Skeletal muscle tissue (tissue), 4 donors: ENCODE data around the gene GALNT1. TPM values are rescaled to one million over a fixed set of nuclear protein-coding genes. Genes with fewer than 3 reads are reported as not detected.

Experiments used
- H3K27ac ChIP-seq: one replicate; pipeline ENCODE4 v1.7.0; 2013; ENCODE audit warnings: mild to moderate bottlenecking, low read depth, low read length, inconsistent platforms
- H3K27me3 ChIP-seq, 3 donors: one replicate each; pipeline ENCODE4 v1.7.0; 2013; ENCODE audit warnings: low read length in 3 of 3; ENCODE audit not compliant: control insufficient read depth in 3 of 3, insufficient read depth in 3 of 3
- H3K36me3 ChIP-seq, 3 donors: one replicate each; pipeline ENCODE4 v1.7.0; 2013; ENCODE audit warnings: low read length in 3 of 3; ENCODE audit not compliant: control insufficient read depth in 3 of 3, insufficient read depth in 3 of 3
- H3K4me1 ChIP-seq, 3 donors: one replicate each; pipeline ENCODE4 v1.7.0; 2013; ENCODE audit warnings: low read length in 3 of 3, mild to moderate bottlenecking in 3 of 3; ENCODE audit not compliant: control insufficient read depth in 3 of 3, insufficient read depth in 3 of 3
- H3K4me3 ChIP-seq, 3 donors: one replicate each; pipeline ENCODE4 v1.7.0; 2013; ENCODE audit warnings: low read length in 3 of 3
- H3K9ac ChIP-seq, 3 donors: one replicate each; pipeline ENCODE4 v1.7.0; 2013; ENCODE audit warnings: low read length in 3 of 3, mild to moderate bottlenecking in 3 of 3, moderate library complexity in 2 of 3, low read depth in 1 of 3
- H3K9me3 ChIP-seq, 3 donors: one replicate each; pipeline ENCODE4 v1.7.0; 2013; ENCODE audit warnings: low read length in 3 of 3; ENCODE audit not compliant: control insufficient read depth in 3 of 3
- total RNA-seq: library from RNA; depleted of rRNA; stranded (reverse); fragments of >200 nt; gene quantifications from one replicate; pipeline ENCODE4 v1.2.3, GENCODE V29; 2014
- donor health status: Osteomylitis.

GALNT1 gene
- total RNA-seq, 1 donor from 2014 or later: 60.0 TPM

DNA sequence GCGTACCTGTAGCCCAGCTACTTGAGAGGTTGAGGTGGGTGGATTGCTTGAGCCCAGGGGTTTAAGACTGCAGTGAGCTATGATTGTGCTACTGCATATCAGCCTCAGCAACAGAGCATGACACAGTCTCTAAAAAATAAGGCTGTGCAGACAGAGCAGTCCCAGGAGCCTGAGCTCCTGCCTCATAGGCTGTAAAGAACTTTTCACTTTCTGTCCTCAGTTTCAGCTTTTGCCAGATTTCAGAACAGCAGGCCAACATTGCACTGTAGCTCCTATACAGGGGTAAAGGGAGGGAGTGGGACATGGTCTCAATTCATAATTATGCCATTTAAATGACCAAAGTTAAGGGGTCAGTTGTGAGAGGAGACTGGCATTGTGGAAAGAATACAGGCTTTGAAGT lies 150.6 kb downstream of the GALNT1 start:
- Histone ChIP-seq H3K4me3 (no peak overlapping the region), H3K36me3 (no peaks in the 10 kb centered on the region), H3K9ac (no peak overlapping the region), H3K4me1 (peaks cover 3 to 7% (median 4%) of the 10 kb centered on the region in 3 donors), H3K9me3 (peaks cover 0 to 3% (median 0%) of the 10 kb centered on the region in 3 donors), H3K27ac (no peak overlapping the region), H3K27me3 (no peaks in the 10 kb centered on the region)

DNA sequence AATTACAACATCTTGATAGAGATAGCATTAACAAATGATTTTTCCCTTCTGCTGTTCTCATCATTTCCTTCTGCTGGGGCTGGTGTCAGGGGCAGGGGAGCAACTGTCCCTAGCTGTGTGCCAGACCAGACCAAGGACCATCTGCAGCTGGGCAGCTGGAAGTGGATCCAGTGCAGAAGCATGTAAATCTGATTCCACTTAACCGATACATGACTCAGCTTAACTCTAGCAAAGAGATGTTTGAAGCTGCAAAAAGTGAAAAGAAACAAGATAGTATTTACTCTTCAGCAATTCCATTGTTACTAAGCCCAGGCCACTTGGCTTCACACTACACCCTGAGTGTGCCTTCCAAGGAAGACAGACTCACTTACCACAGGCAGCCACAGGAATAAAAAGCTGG lies 151.1 kb downstream of the GALNT1 start:
- Histone ChIP-seq H3K9ac (no peak overlapping the region), H3K27ac (no peak overlapping the region), H3K4me1 (peaks cover 3 to 7% (median 4%) of the 10 kb centered on the region in 3 donors), H3K36me3 (no peaks in the 10 kb centered on the region), H3K4me3 (no peak overlapping the region), H3K27me3 (no peaks in the 10 kb centered on the region), H3K9me3 (peaks cover 0 to 3% (median under 1%) of the 10 kb centered on the region in 3 donors)

DNA sequence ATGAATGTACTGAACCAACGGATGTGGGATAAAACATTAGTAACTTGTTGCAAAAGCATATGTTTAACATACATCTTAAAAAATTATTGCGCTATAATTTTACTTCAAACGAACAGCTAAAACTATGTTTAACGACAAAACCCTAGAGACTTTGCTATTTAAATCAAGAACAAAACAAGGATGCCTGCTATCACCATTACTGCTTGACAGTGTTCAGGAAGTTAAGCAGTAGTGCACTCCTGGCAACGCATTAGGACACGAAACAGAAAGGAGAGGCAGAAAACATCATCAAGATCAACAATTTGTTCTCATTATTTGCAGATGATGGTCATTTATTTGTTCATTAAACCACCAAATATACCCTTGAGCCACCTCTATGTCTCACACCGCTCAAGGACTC lies 151.9 kb downstream of the GALNT1 start:
- Histone ChIP-seq H3K9me3 (peaks cover 0 to 3% (median 3%) of the 10 kb centered on the region in 3 donors), H3K4me1 (peaks cover 3 to 7% (median 4%) of the 10 kb centered on the region in 3 donors), H3K4me3 (no peak overlapping the region), H3K27me3 (no peaks in the 10 kb centered on the region), H3K27ac (no peak overlapping the region), H3K36me3 (no peaks in the 10 kb centered on the region), H3K9ac (no peak overlapping the region)

DNA sequence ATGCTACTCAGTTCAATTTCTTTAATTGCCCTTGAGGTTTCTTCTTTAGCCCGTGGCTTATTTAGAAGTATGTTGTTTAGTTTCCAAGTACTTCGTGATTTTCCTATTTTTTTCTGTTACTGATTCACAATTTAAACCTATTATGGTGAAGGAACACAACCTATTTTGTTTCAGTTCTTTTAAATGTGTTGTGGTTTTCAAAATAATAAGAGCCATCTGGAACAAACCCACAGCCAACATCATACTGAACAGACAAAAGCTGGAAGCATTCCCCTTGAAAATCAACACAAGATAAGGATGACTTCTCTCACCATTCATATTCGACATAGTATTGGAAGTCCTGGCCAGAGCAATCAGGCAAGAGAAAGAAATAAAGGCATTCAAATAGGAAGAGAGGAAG lies 155.2 kb downstream of the GALNT1 start:
- peaks cover 3 to 7% (median 4%) of the 10 kb centered on the region in 3 donors for H3K4me1 ChIP-seq
- no peaks in the 10 kb centered on the region for H3K27me3 ChIP-seq
- no peak overlapping the region for H3K27ac ChIP-seq
- H3K9me3 ChIP-seq: peaks cover 0 to 8% (median 3%) of the 10 kb centered on the region in 3 donors
- no peaks in the 10 kb centered on the region for H3K36me3 ChIP-seq
- H3K9ac ChIP-seq: no peak overlapping the region
- no peak overlapping the region for H3K4me3 ChIP-seq

DNA sequence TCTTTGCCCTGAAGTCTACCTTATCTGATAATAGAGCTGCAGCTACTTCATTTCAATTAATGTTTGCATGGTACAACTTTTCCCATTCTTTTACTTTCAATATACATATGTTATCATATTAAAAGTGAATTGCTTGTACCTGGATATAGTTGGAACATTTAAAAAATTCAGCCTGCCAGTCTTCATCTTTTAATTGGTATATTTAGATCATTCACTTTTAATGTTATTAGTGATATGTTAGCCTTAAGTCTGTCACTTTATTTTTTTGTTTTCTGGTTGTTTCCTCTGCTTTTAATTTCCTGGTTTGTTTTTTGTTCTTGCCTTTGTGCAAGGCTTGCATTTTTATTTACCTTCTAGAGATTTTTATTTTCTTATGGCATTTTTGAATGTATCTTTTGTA lies 158.2 kb downstream of the GALNT1 start:
- Histone ChIP-seq H3K27ac (no peak overlapping the region), H3K4me1 (no peaks in the 10 kb centered on the region), H3K9me3 (peaks cover 0 to 8% (median 3%) of the 10 kb centered on the region in 3 donors), H3K27me3 (no peaks in the 10 kb centered on the region), H3K4me3 (no peak overlapping the region), H3K36me3 (no peaks in the 10 kb centered on the region), H3K9ac (no peak overlapping the region)

DNA sequence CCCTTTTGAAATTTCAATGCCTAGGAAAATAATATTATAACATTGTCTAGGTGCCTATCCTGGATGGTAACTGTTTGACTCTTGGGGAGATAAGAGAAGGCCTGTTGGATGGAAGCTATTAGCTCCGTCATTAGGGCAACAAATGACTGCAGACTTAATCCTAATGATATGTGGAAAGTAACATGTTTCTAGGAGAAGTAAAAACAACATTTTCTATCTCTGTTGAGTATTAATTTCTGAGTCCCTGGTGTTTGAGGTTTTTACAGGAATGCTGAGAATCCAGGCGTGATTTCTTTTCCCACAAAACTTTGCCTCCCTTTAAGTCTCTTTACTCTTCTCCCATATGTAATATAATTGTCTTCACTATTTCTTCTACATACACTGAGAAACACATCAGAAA lies 159.1 kb downstream of the GALNT1 start:
- H3K4me3 ChIP-seq: no peak overlapping the region
- no peak overlapping the region for H3K9ac ChIP-seq
- H3K4me1 ChIP-seq: no peaks in the 10 kb centered on the region
- no peaks in the 10 kb centered on the region for H3K27me3 ChIP-seq
- H3K9me3 ChIP-seq: peaks cover 0 to 8% (median 3%) of the 10 kb centered on the region in 3 donors
- no peaks in the 10 kb centered on the region for H3K36me3 ChIP-seq
- no peak overlapping the region for H3K27ac ChIP-seq

DNA sequence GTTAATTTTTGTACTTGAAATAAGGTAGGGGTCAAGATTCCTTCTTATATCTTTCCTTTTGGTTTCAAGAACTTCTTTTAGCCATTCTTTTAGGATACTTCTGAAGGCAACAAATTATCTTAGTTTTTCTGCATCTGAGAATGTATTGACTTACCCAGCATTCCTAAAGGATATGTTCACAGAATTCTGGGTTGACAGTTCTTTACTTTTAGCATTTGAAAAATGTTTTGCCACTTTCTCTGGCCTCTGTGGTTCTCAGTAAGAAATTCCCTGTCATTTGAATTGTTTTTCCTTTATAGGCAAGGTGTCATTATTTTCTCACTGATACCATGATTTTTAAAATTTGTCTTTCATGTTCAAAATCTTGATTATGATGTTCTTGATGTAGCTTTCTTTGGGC lies 162.4 kb downstream of the GALNT1 start:
- Histone ChIP-seq H3K27ac (no peak overlapping the region), H3K4me1 (no peaks in the 10 kb centered on the region)

DNA sequence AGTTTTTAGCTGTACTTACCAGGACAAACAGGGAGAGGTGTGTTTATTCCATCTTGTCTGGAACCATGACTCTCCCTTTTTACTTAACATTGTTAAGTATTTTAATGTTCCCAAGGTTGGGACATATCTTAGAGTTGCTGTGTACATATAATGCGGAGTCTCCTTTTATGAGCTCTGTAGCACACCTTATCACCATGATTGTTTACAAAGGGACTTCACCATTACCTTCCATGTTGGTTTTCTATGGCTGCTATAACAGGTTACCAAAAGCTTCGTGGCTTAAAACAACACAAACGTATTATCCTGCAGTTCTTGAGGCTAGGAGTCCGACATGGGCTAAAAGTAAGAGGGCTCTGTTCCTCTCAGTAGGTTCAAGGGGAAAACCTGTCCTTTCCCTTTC lies 164.3 kb downstream of the GALNT1 start:
- Histone ChIP-seq H3K36me3 (no peaks in the 10 kb centered on the region), H3K9me3 (no peaks in the 10 kb centered on the region), H3K4me1 (no peaks in the 10 kb centered on the region), H3K4me3 (no peak overlapping the region), H3K27ac (no peak overlapping the region), H3K27me3 (no peaks in the 10 kb centered on the region), H3K9ac (no peak overlapping the region)

More for the DNA sequence above, 162.4 kb downstream of the GALNT1 start:
- Histone ChIP-seq H3K36me3 (no peaks in the 10 kb centered on the region), H3K9me3 (peaks cover 0 to 5% (median 3%) of the 10 kb centered on the region in 3 donors), H3K4me3 (no peak overlapping the region), H3K9ac (no peak overlapping the region), H3K27me3 (no peaks in the 10 kb centered on the region)

DNA sequence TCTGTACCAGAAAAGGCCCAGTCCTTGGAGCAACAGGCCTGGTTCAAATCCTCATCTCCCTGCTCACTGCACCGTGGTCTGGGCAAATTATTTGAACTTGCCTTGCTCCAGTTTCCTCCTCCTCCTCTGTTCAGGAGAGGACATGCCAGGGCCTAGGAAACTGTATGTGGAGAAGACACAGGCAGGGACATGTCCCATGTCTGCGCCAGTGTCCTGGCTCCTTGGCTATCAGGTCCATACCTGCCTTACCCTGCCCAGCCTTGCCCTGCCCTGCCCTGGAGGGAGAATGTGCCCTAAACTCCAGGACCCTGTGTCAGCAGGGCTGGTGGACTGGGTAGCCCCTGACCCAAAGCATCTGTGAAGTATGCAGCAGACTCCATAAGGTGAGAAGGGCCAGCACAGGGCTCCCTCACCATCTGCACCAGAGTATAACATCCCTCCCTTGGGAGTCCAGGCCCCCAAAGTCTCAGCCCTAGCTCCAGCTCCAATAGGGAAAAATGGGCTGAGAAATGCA lies 165.3 kb downstream of the GALNT1 start:
- Histone ChIP-seq H3K27ac (no peak overlapping the region), H3K4me3 (no peak overlapping the region), H3K9me3 (no peaks in the 10 kb centered on the region), H3K36me3 (no peaks in the 10 kb centered on the region), H3K27me3 (no peaks in the 10 kb centered on the region), H3K9ac (no peak overlapping the region), H3K4me1 (no peaks in the 10 kb centered on the region)

DNA sequence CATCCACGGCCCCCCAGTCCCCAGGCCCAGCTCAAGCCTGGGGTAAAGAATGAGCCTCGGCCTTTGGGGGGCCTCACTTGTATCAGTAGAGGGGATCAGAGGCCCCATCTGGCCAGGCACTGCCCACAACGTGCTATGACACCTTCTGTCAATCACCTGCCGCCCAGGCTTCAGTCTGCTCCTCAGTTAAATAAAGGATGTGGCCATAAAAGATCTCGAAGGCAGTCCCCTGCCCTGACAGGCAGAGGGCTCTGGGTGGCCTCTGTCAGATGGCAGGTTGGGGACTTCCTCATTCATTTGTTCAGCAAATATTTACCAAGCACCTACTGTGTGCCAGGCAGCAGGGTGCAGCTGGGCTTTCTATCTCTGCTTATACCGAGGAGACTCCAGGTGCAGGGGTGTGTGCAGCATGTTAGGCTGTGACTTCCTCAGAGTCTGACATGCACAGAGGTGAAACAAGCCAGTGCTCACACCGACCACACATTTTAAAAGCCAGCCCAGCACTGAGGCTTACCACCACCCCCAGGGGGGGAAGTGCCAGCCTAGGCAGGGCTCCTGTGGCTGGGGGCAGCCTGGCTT lies 166.4 kb downstream of the GALNT1 start:
- Histone ChIP-seq H3K9me3 (no peaks in the 10 kb centered on the region), H3K9ac (no peak overlapping the region), H3K36me3 (no peaks in the 10 kb centered on the region), H3K4me1 (no peaks in the 10 kb centered on the region), H3K27me3 (no peaks in the 10 kb centered on the region), H3K27ac (no peak overlapping the region), H3K4me3 (no peak overlapping the region)
